Measurements from ENCODE around the gene PPID. TPM values are rescaled to one million over a fixed set of nuclear protein-coding genes. Genes with fewer than 3 reads are reported as not detected.

Gene PPID
- total and polyA plus RNA-seq, 2 of the 13 experiments (the other 11 are each of a cell fraction or from before 2014, with no cell fraction given): 15.4 to 63.4 TPM

- no peaks in the 10 kb centered on the region for H3K4me1 ChIP-seq (ENCODE audit: insufficient read depth, low read length)
- ATAC-seq: 0 out of 3 replicates have a peak, but pooled peaks have one; percentile 29
- no peak overlapping the region for H3K27ac ChIP-seq (ENCODE audit: extremely low read length, insufficient read depth, low read length)
- WGBS (ENCODE audit: low lambda C conversion rate): 100% methylated on average over 1 of the region's 1 CpG
- in situ Hi-C loops (cut with HindIII; ENCODE audit: extremely low pct_ligation_motif_present, low pct_unique_long_range_greater_than_20kb) (no loop called here), intact Hi-C loops (cut with micrococcal nuclease; ENCODE audit: unreplicated experiment) (no loop called here)
- CTCF ChIA-PET (ENCODE audit: low intra/inter-chr PET ratio, low total read pairs): no interaction called here
- TF ChIP-seq ASH2L (IDR thresholded peaks at IDR 0.05; ENCODE audit: insufficient read length, low read depth, low read length) (no peak), YY1 (IDR thresholded peaks at IDR 0.05; ENCODE audit: insufficient read depth, insufficient replicate concordance, low read depth, low read length) (no peak), STAG1 (CRISPR knock-in tag; IDR thresholded peaks at IDR 0.05) (peak; percentile 54)
- no peak overlapping the region for H2AFZ ChIP-seq (ENCODE audit: low read length)
- no peaks in the 10 kb centered on the region for H3K79me2 ChIP-seq (ENCODE audit: insufficient read depth, low read length)
- no peak for FAIRE-seq
- H3K4me3 ChIP-seq (replicated peaks in 1 of 3; ENCODE audit: insufficient read depth in 1 of 3, low read depth in 2 of 3, low read length in 3 of 3): no peak overlapping the region
- peaks cover 11 to 67% of the 10 kb centered on the region in 2 experiments for H3K36me3 ChIP-seq (replicated peaks in 1 of 2; ENCODE audit: control insufficient read depth in 1 of 2, insufficient read depth in 2 of 2, low read length in 2 of 2)
- H4K20me1 ChIP-seq (ENCODE audit: insufficient read depth, low read length): no peaks in the 10 kb centered on the region
- H3K9ac ChIP-seq (ENCODE audit: insufficient read depth, low read depth, low read length): no peak overlapping the region
- H3K27me3 ChIP-seq (ENCODE audit: control insufficient read depth in 1 of 2, insufficient read depth in 2 of 2, low read length in 2 of 2): no peaks in the 10 kb centered on the region
- H3K4me2 ChIP-seq (ENCODE audit: low read depth, low read length): no peak overlapping the region
- POLR2A ChIA-PET: no interaction called here
- no TSS peak for BruUV-seq (replicated peaks)
- no peak for DNase-seq (ENCODE audit: low spot score)
- H3K9me3 ChIP-seq (ENCODE audit: low read length): no peaks in the 10 kb centered on the region
These were observed 12.4 kb downstream of the PPID start for GRCh38 chr4:158710814-158711213.

- WGBS (ENCODE audit: low lambda C conversion rate): 95% methylated on average over 4 of the region's 4 CpGs
- peaks cover 0 to 9% of the 10 kb centered on the region in 2 experiments; a peak in 2 of 5 replicates for H3K36me3 ChIP-seq (replicated peaks in 1 of 2; ENCODE audit: control insufficient read depth in 1 of 2, insufficient read depth in 2 of 2, low read length in 2 of 2)
- CTCF ChIA-PET (ENCODE audit: low intra/inter-chr PET ratio, low total read pairs): no interaction called here
- TF ChIP-seq MEF2D (CRISPR knock-in tag; IDR thresholded peaks at IDR 0.05): no peak
- TF ChIP-seq TFDP2 (CRISPR knock-in tag; IDR thresholded peaks at IDR 0.05): no peak
- no peak for TF ChIP-seq SETDB1 (CRISPR knock-in tag; IDR thresholded peaks at IDR 0.05; ENCODE audit: borderline replicate concordance)
- no peak for TF ChIP-seq ZNF280D (CRISPR knock-in tag; IDR thresholded peaks at IDR 0.05)
- no peak for TF ChIP-seq ZNF274 (CRISPR knock-in tag; IDR thresholded peaks at IDR 0.05)
- TF ChIP-seq LBX2 (CRISPR knock-in tag; IDR thresholded peaks at IDR 0.05; ENCODE audit: borderline replicate concordance): no peak
- no peak for TF ChIP-seq ZNF329 (CRISPR knock-in tag; IDR thresholded peaks at IDR 0.05; ENCODE audit: low read depth)
- no peak for TF ChIP-seq U2AF1 (optimal IDR thresholded peaks at IDR 0.05; ENCODE audit: low read depth, low read length)
- no peak for TF ChIP-seq PAWR (CRISPR knock-in tag; IDR thresholded peaks at IDR 0.05; ENCODE audit: borderline replicate concordance)
- no peak for TF ChIP-seq ZNF780A (CRISPR knock-in tag; IDR thresholded peaks at IDR 0.05)
- TF ChIP-seq ZNF567 (CRISPR knock-in tag; IDR thresholded peaks at IDR 0.05; ENCODE audit: borderline replicate concordance): no peak
These were observed 18.9 kb downstream of the PPID start for GRCh38 chr4:158704274-158704673.

More at GRCh38 chr4:158704274-158704673, 18.9 kb downstream of the PPID start:
- in situ Hi-C loops (cut with HindIII; ENCODE audit: extremely low pct_ligation_motif_present, low pct_unique_long_range_greater_than_20kb) (no loop called here), intact Hi-C loops (cut with micrococcal nuclease; ENCODE audit: unreplicated experiment) (no loop called here)
- H3K4me3 ChIP-seq (replicated peaks in 1 of 3; ENCODE audit: insufficient read depth in 1 of 3, low read depth in 2 of 3, low read length in 3 of 3): no peak overlapping the region
- no peaks in the 10 kb centered on the region for H3K4me1 ChIP-seq (ENCODE audit: insufficient read depth, low read length)
- ATAC-seq (peak; percentile 29; the same call in 1 of the 3 replicates), DNase-seq (ENCODE audit: low spot score) (no peak), FAIRE-seq (no peak)
- H3K79me2 ChIP-seq (ENCODE audit: insufficient read depth, low read length): no peaks in the 10 kb centered on the region
- H3K9me3 ChIP-seq (ENCODE audit: low read length): no peaks in the 10 kb centered on the region
- H3K4me2 ChIP-seq (ENCODE audit: low read depth, low read length): no peak overlapping the region
- H4K20me1 ChIP-seq (ENCODE audit: insufficient read depth, low read length): no peaks in the 10 kb centered on the region
- BruUV-seq (replicated peaks): no TSS peak
- POLR2A ChIA-PET: no interaction called here
- no peak overlapping the region for H3K27ac ChIP-seq (ENCODE audit: extremely low read length, insufficient read depth, low read length)
- H2AFZ ChIP-seq (ENCODE audit: low read length): no peak overlapping the region
- no peak overlapping the region for H3K9ac ChIP-seq (ENCODE audit: insufficient read depth, low read depth, low read length)
- no peaks in the 10 kb centered on the region for H3K27me3 ChIP-seq (ENCODE audit: control insufficient read depth in 1 of 2, insufficient read depth in 2 of 2, low read length in 2 of 2)

Measured in HepG2 (cell line).